ENCODE results near the gene HSPA1B. TPM values are rescaled to one million over a fixed set of nuclear protein-coding genes. Genes with fewer than 3 reads are reported as not detected.
"Not testable (repeated sequence)": the region's sequence is repeated elsewhere in the genome, so short reads cannot be mapped to it uniquely, and the experiment has no call there.

The HSPA1B gene
- polyA plus RNA-seq, 5 donors: 63.8 to 137 (median 79.9) TPM

- not testable (repeated sequence) for DNase-seq
Observed at GRCh38 chr6:31823592-31824196, 3.8 kb upstream of the HSPA1B start.

- no peak for DNase-seq
Observed at GRCh38 chr6:31825553-31825952, 2.0 kb upstream of the HSPA1B start.

- no peak for DNase-seq
Observed at GRCh38 chr6:31826793-31827285, 699 bp upstream of the HSPA1B start.

- DNase-seq: peak in 1 of 2 donors; percentile 73
Observed at GRCh38 chr6:31829633-31830283, 2.2 kb downstream of the HSPA1B start.

GRCh38 chr6:31830886-31831335, 3.4 kb downstream of the HSPA1B start:
- DNase-seq: no peak

- DNase-seq: no peak
Observed at GRCh38 chr6:31831350-31832215, 4.0 kb downstream of the HSPA1B start.

- DNase-seq: peak; percentile 92 to 93
Observed at GRCh38 chr6:31834367-31835250, 7.1 kb downstream of the HSPA1B start.

GRCh38 chr6:31836047-31836473, 8.5 kb downstream of the HSPA1B start:
- no peak for DNase-seq

- no peak for DNase-seq
Observed at GRCh38 chr6:31836474-31837368, 9.2 kb downstream of the HSPA1B start.

GRCh38 chr6:31837369-31838113, 10.0 kb downstream of the HSPA1B start:
- no peak for DNase-seq

GRCh38 chr6:31838114-31838553, 10.6 kb downstream of the HSPA1B start:
- not testable (repeated sequence) for DNase-seq

- DNase-seq: no peak
Observed at GRCh38 chr6:31838968-31839367, 11.4 kb downstream of the HSPA1B start.

- not testable (repeated sequence) for DNase-seq
Observed at GRCh38 chr6:31839779-31840126, 12.2 kb downstream of the HSPA1B start.

- DNase-seq: no peak
Observed at GRCh38 chr6:31842053-31842452, 14.5 kb downstream of the HSPA1B start.

GRCh38 chr6:31844507-31844906, 17.0 kb downstream of the HSPA1B start:
- DNase-seq: no peak

- no peak for DNase-seq
Observed at GRCh38 chr6:31847276-31847978, 19.9 kb downstream of the HSPA1B start.

- no peak for DNase-seq
Observed at GRCh38 chr6:31850765-31851484, 23.4 kb downstream of the HSPA1B start.

- DNase-seq: no peak
Observed at GRCh38 chr6:31851485-31851832, 23.9 kb downstream of the HSPA1B start.
